IPS-15b (cell line): ENCODE measurements around the gene ANO10.

Experiments
- H3K27me3 ChIP-seq: one replicate; pipeline ENCODE4 v1.6.1; 2013; ENCODE audit warnings: low read length; ENCODE audit not compliant: control insufficient read depth, insufficient read depth
- H3K36me3 ChIP-seq: one replicate; pipeline ENCODE4 v1.6.1; 2013; ENCODE audit warnings: low read length; ENCODE audit not compliant: control insufficient read depth, insufficient read depth
- H3K4me1 ChIP-seq: one replicate; pipeline ENCODE4 v1.6.1; 2013; ENCODE audit warnings: mild to moderate bottlenecking, low read length; ENCODE audit not compliant: control insufficient read depth, insufficient read depth
- H3K4me3 ChIP-seq: one replicate; pipeline ENCODE4 v1.5.1; 2013; ENCODE audit warnings: low read depth, low read length
- H3K9ac ChIP-seq: one replicate; pipeline ENCODE4 v1.6.1; 2013; ENCODE audit warnings: low read depth, mild to moderate bottlenecking, low read length
- H3K9me3 ChIP-seq: one replicate; pipeline ENCODE4 v1.6.1; 2013; ENCODE audit warnings: mild to moderate bottlenecking, low read length; ENCODE audit not compliant: control insufficient read depth, insufficient read depth

The ANO10 gene

GRCh38 chr3:43346978-43347749 is 274.6 kb downstream of the ANO10 start:
- Histone ChIP-seq H3K4me3 (no peak overlapping the region), H3K27me3 (peaks cover 5% of the 10 kb centered on the region), H3K4me1 (peaks cover 17% of the 10 kb centered on the region), H3K9me3 (no peaks in the 10 kb centered on the region), H3K36me3 (peaks cover 8% of the 10 kb centered on the region), H3K9ac (no peak overlapping the region)

- H3K4me1 ChIP-seq, result peaks cover 17% of the 10 kb centered on the region
- no peak overlapping the region for H3K9ac ChIP-seq
- H3K36me3 ChIP-seq, result peaks cover 8% of the 10 kb centered on the region
- no peak overlapping the region for H3K4me3 ChIP-seq
- H3K9me3 ChIP-seq, result no peaks in the 10 kb centered on the region
- no peaks in the 10 kb centered on the region for H3K27me3 ChIP-seq
Measured at GRCh38 chr3:43345877-43346276, 275.9 kb downstream of the ANO10 start.

GRCh38 chr3:43345246-43345645 is 276.6 kb downstream of the ANO10 start:
- H3K9ac ChIP-seq, result no peak overlapping the region
- H3K9me3 ChIP-seq, result no peaks in the 10 kb centered on the region
- peaks cover 17% of the 10 kb centered on the region for H3K4me1 ChIP-seq
- no peaks in the 10 kb centered on the region for H3K27me3 ChIP-seq
- no peak overlapping the region for H3K4me3 ChIP-seq
- peaks cover 11% of the 10 kb centered on the region for H3K36me3 ChIP-seq

GRCh38 chr3:43344520-43344919 is 277.3 kb downstream of the ANO10 start:
- H3K4me3 ChIP-seq, result no peak overlapping the region
- no peaks in the 10 kb centered on the region for H3K9me3 ChIP-seq
- H3K36me3 ChIP-seq, result peaks cover 11% of the 10 kb centered on the region
- H3K4me1 ChIP-seq, result peaks cover 17% of the 10 kb centered on the region
- H3K27me3 ChIP-seq, result no peaks in the 10 kb centered on the region
- H3K9ac ChIP-seq, result no peak overlapping the region

DNA sequence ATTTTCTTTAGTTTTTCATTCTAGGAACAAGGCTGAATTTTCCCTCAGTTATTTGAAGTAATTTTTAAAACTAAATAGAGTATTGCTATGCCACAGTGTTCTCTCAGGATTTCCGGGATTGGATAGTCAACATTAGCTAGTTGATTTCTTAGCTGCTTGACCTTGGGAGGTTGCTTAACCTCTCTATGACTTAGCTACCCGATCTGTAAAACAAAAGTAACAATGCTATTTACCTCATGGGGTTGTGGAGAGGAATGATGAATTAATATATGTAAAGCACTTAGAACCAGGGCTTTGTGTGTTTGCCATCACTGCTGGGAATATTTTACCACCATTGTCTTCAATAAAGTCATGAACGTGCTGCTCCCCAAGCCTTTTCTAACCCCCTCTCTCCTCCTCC is 278.0 kb downstream of the ANO10 start:
- Histone ChIP-seq H3K4me1 (peaks cover 17% of the 10 kb centered on the region), H3K36me3 (peaks cover 11% of the 10 kb centered on the region), H3K9me3 (no peaks in the 10 kb centered on the region), H3K9ac (no peak overlapping the region), H3K4me3 (no peak overlapping the region), H3K27me3 (no peaks in the 10 kb centered on the region)

DNA sequence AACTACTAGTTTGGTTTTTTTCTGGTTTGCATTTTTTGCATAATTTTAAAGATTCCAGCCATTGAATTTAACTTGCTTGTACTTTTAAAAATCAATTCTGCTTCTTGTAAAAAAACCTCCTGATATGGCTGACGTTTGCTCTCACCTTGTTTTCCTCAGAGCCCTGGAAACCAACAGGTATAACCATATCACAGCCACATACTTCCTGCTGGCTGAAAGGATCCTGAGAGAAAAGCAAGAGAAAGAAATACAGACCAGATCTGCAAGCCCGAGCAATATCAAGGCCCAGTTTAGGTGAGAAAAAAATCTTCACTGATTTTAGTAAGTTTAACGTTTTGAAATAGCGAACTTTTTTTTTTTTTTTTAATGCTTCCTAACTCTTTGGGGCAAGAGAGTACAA is 278.6 kb downstream of the ANO10 start:
- peaks cover 17% of the 10 kb centered on the region for H3K4me1 ChIP-seq
- H3K36me3 ChIP-seq, result peaks cover 11% of the 10 kb centered on the region
- H3K27me3 ChIP-seq, result no peaks in the 10 kb centered on the region
- no peak overlapping the region for H3K9ac ChIP-seq
- H3K9me3 ChIP-seq, result peaks cover 2% of the 10 kb centered on the region
- no peak overlapping the region for H3K4me3 ChIP-seq

DNA sequence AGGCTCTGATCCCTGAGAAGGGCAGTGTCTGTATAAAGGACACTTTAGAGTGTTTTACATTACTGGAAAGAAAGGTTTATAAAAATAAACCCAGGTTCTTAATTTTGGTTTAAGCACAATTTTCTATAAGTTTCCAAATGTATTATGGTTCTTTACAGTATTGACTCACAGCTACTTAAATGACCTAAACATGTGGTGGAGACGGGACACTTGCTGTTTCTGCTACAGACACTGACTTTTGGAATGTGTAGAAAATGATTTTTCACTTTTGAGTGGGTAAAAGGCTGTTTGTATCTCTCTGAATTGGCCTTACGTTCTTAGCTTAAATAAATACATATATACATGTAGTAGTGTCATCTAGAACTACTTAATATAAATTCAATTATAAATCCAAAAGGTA is 280.0 kb downstream of the ANO10 start:
- Histone ChIP-seq H3K27me3 (no peaks in the 10 kb centered on the region), H3K36me3 (peaks cover 6% of the 10 kb centered on the region), H3K9me3 (peaks cover 10% of the 10 kb centered on the region)

GRCh38 chr3:43340403-43340802 is 281.4 kb downstream of the ANO10 start:
- peaks cover 17% of the 10 kb centered on the region for H3K4me1 ChIP-seq
- H3K36me3 ChIP-seq, result peaks cover 6% of the 10 kb centered on the region
- H3K4me3 ChIP-seq, result no peak overlapping the region
- H3K9me3 ChIP-seq, result peaks cover 10% of the 10 kb centered on the region
- no peak overlapping the region for H3K9ac ChIP-seq
- H3K27me3 ChIP-seq, result no peaks in the 10 kb centered on the region

More for the DNA sequence above, 280.0 kb downstream of the ANO10 start:
- Histone ChIP-seq H3K9ac (no peak overlapping the region), H3K4me3 (no peak overlapping the region), H3K4me1 (peaks cover 17% of the 10 kb centered on the region)

GRCh38 chr3:43338295-43338694 is 283.5 kb downstream of the ANO10 start:
- Histone ChIP-seq H3K9me3 (peaks cover 10% of the 10 kb centered on the region), H3K27me3 (no peaks in the 10 kb centered on the region), H3K36me3 (peaks cover 6% of the 10 kb centered on the region), H3K9ac (no peak overlapping the region), H3K4me1 (peaks cover 7% of the 10 kb centered on the region), H3K4me3 (no peak overlapping the region)

GRCh38 chr3:43335799-43336198 is 286.0 kb downstream of the ANO10 start:
- no peaks in the 10 kb centered on the region for H3K4me1 ChIP-seq
- peaks cover 6% of the 10 kb centered on the region for H3K36me3 ChIP-seq
- H3K9me3 ChIP-seq, result peaks cover 10% of the 10 kb centered on the region
- H3K4me3 ChIP-seq, result no peak overlapping the region
- H3K9ac ChIP-seq, result no peak overlapping the region
- H3K27me3 ChIP-seq, result no peaks in the 10 kb centered on the region

DNA sequence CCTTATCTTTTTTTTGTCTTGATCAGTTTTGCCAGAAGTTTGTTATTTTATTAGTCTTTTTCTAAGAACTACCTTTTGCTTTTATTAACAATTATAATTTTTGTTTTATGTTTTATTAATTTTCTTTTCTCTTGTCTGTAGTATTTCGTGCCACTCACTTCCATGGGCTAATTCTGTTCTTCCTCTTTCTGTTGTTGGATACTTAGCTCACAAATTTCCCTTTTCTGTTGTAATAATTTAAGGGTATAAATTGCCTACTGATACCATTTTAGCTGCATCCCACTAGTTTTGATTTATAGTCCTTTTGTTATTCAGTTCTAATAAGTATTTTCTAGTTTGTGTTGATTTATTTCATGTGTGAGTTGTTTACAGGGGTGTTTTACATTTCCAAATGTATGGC is 286.8 kb downstream of the ANO10 start:
- H3K27me3 ChIP-seq, result no peaks in the 10 kb centered on the region
- no peak overlapping the region for H3K9ac ChIP-seq
- no peaks in the 10 kb centered on the region for H3K4me1 ChIP-seq
- H3K36me3 ChIP-seq, result peaks cover 3% of the 10 kb centered on the region
- no peak overlapping the region for H3K4me3 ChIP-seq
- H3K9me3 ChIP-seq, result peaks cover 10% of the 10 kb centered on the region

GRCh38 chr3:43331381-43331780 is 290.4 kb downstream of the ANO10 start:
- H3K9ac ChIP-seq, result no peak overlapping the region
- H3K4me3 ChIP-seq, result no peak overlapping the region
- H3K27me3 ChIP-seq, result no peaks in the 10 kb centered on the region
- H3K36me3 ChIP-seq, result no peaks in the 10 kb centered on the region
- no peaks in the 10 kb centered on the region for H3K9me3 ChIP-seq
- no peaks in the 10 kb centered on the region for H3K4me1 ChIP-seq
